ENCODE results near the gene DGCR6L.

- TF ChIP-seq CTCF (IDR thresholded peaks at IDR 0.05; ENCODE audit: insufficient read depth, low read depth, low read length) (no peak), EZH2 (IDR thresholded peaks at IDR 0.05; ENCODE audit: insufficient read depth, low read length) (no peak)
Observed at GRCh38 chr22:20312396-20313191, 7.3 kb downstream of the DGCR6L start.

Data from astrocyte (in vitro differentiated cells and primary cell).